Endothelial cell of umbilical vein (primary cell): Measurements from ENCODE around the gene CAPS. TPM values are rescaled to one million over a fixed set of nuclear protein-coding genes. Genes with fewer than 3 reads are reported as not detected.

Experiments used
- BruUV-seq: library from RNA; stranded (reverse); fragments of 400-500 nt; replicated peaks from 2 replicates; lab custom pipeline; 2021; lab: Mats Ljungman, UMichigan
- CTCF ChIA-PET: fragments of 300-600, 350-600 bp; sonication (Branson Sonifier 250); formaldehyde crosslinking; loops from one replicate; lab custom pipeline; 2021; ENCODE audit warnings: antibody characterized with exemption, inconsistent platforms; lab: Charles Lee
- POLR2A ChIA-PET: fragments of 300-600, 350-600 bp; sonication (Branson Sonifier 250); formaldehyde crosslinking; loops from one replicate; lab custom pipeline; 2021; ENCODE audit warnings: antibody characterized with exemption, inconsistent platforms; lab: Charles Lee
- DNase-seq: peaks from one replicate; pipeline ENCODE4 v3.0.0-alpha.2; 2011; ENCODE audit warnings: low read depth, low spot score
- FAIRE-seq: peaks from 2 replicates; lab custom pipeline; 2011; peaks lifted over from hg19 to GRCh38; lab: Jason Lieb, UNC
- H2AFZ ChIP-seq: 2 replicates; pipeline ENCODE4 v1.6.0; 2012; ENCODE audit warnings: low read depth, low read length, control low read depth, inconsistent platforms
- H3K27ac ChIP-seq: 2 replicates; pipeline ENCODE4 v1.5.1; 2011; ENCODE audit warnings: low read depth, mild to moderate bottlenecking, control low read depth, low read length, moderate library complexity; ENCODE audit not compliant: insufficient read depth
- H3K27me3 ChIP-seq, 2 experiments: 2 replicates each; pipeline versions ENCODE4 v1.6.0 to v1.6.1; 2011; ENCODE audit warnings: low read length in 2 of 2, mixed read lengths in 1 of 2; ENCODE audit not compliant: control insufficient read depth in 2 of 2, insufficient read depth in 2 of 2
- H3K36me3 ChIP-seq, 2 experiments: 2 replicates in 1 of 2; 3 replicates in 1 of 2; pipeline ENCODE4 v1.5.1; 2011; ENCODE audit warnings: low read length in 2 of 2, mild to moderate bottlenecking in 1 of 2, moderate library complexity in 1 of 2; ENCODE audit not compliant: control insufficient read depth in 2 of 2, insufficient read depth in 2 of 2; ENCODE audit errors: extremely low read depth in 1 of 2
- H3K4me1 ChIP-seq: 3 replicates; pipeline ENCODE4 v1.5.1; 2011; ENCODE audit warnings: mild to moderate bottlenecking, low read length; ENCODE audit not compliant: control insufficient read depth, insufficient read depth; ENCODE audit errors: extremely low read depth
- H3K4me2 ChIP-seq: 2 replicates; pipeline ENCODE4 v1.6.1; 2011; ENCODE audit warnings: low read length, control low read depth, mixed read lengths; ENCODE audit not compliant: insufficient read depth
- H3K4me3 ChIP-seq, 3 experiments: fragments of 200-600 bp in 1 of 3; sonication (generic), shearing (Covaris generic) in 1 of 3; replicated peaks in 1 of 3; 2 replicates each; pipeline ENCODE4 v1.5.1; 2011 to 2016; ENCODE audit warnings: control low read depth in 3 of 3, low read length in 3 of 3, mild to moderate bottlenecking in 2 of 3, inconsistent platforms in 1 of 3, low read depth in 1 of 3, moderate library complexity in 1 of 3; ENCODE audit not compliant: insufficient read depth in 1 of 3
- H3K79me2 ChIP-seq: 2 replicates; pipeline ENCODE4 v1.6.0; 2012; ENCODE audit warnings: low read length, inconsistent platforms; ENCODE audit not compliant: control insufficient read depth, insufficient read depth
- H3K9ac ChIP-seq: replicated peaks from 2 replicates; pipeline ENCODE3; 2011; ENCODE audit warnings: low read length, control low read depth; ENCODE audit not compliant: insufficient read depth; ENCODE audit errors: extremely low read depth
- H3K9me1 ChIP-seq: replicated peaks from 3 replicates; pipeline ENCODE4 v1.6.0; 2011; ENCODE audit warnings: mild to moderate bottlenecking, low read length; ENCODE audit not compliant: control insufficient read depth, insufficient read depth; ENCODE audit errors: extremely low read depth
- H3K9me3 ChIP-seq: replicated peaks from 2 replicates; pipeline ENCODE4 v1.5.1; 2012; ENCODE audit warnings: low read length, inconsistent platforms; ENCODE audit not compliant: control insufficient read depth, insufficient read depth
- H4K20me1 ChIP-seq: replicated peaks from 2 replicates; pipeline ENCODE3; 2011; ENCODE audit warnings: mild to moderate bottlenecking, low read length; ENCODE audit not compliant: control insufficient read depth, insufficient read depth; ENCODE audit errors: extremely low read depth
- CTCF ChIP-seq, 2 donors: IDR thresholded peaks; 1 replicate in 1 of 2; 2 replicates in 1 of 2; pipeline ENCODE4 v1.5.1; 2011; ENCODE audit warnings: low read length in 2 of 2, mild to moderate bottlenecking in 2 of 2, moderate library complexity in 2 of 2, control low read depth in 1 of 2, inconsistent platforms in 1 of 2, low read depth in 1 of 2; ENCODE audit not compliant: insufficient read depth in 1 of 2; ENCODE audit errors: extremely low read depth in 1 of 2
- EZH2 ChIP-seq: IDR thresholded peaks from 2 replicates; pipeline ENCODE4 v1.6.1; 2012; ENCODE audit warnings: borderline replicate concordance, low read depth, mild to moderate bottlenecking, moderate library complexity, low read length, inconsistent platforms; ENCODE audit not compliant: severe bottlenecking
- FOS ChIP-seq: IDR thresholded peaks from 2 replicates; pipeline ENCODE4 v1.6.1; 2011; ENCODE audit warnings: mild to moderate bottlenecking, low read length, moderate library complexity, borderline replicate concordance; ENCODE audit not compliant: insufficient read depth
- GATA2 ChIP-seq: IDR thresholded peaks from 2 replicates; pipeline ENCODE4 v1.7.0; 2011; ENCODE audit warnings: low read depth, mild to moderate bottlenecking, moderate library complexity, mixed read lengths, low read length; ENCODE audit not compliant: insufficient read length, insufficient read depth
- JUN ChIP-seq: IDR thresholded peaks from 2 replicates; pipeline ENCODE4 v1.6.1; 2011; ENCODE audit warnings: borderline replicate concordance, low read depth; ENCODE audit not compliant: insufficient read length, insufficient read depth
- MAX ChIP-seq: IDR thresholded peaks from 2 replicates; pipeline ENCODE4 v1.6.1; 2011; ENCODE audit not compliant: insufficient read depth, insufficient read length
- MYC ChIP-seq: IDR thresholded peaks from one replicate; pipeline ENCODE4 v1.6.1; 2011; ENCODE audit warnings: mild to moderate bottlenecking, low read depth, low read length
- POLR2A ChIP-seq: IDR thresholded peaks from 2 replicates; pipeline ENCODE4 v1.6.1; 2012; ENCODE audit warnings: low read depth, mild to moderate bottlenecking, control low read depth, low read length
- POLR2AphosphoS5 ChIP-seq: IDR thresholded peaks from 2 replicates; pipeline ENCODE4 v1.6.1; 2012; ENCODE audit warnings: low read depth, mild to moderate bottlenecking, control low read depth, low read length, moderate library complexity; ENCODE audit not compliant: insufficient read depth
- dilution Hi-C: fragments of 300-500 bp; cut with MboI; formaldehyde crosslinking; loops from one replicate; pipeline ENCODE4 v1.15.0; 2019; ENCODE audit warnings: low sequenced_read_pairs; ENCODE audit not compliant: extremely low pct_ligation_motif_present
- intact Hi-C: fragments of 100-400 bp; cut with micrococcal nuclease; formaldehyde crosslinking; loops from one replicate; pipeline ENCODE4 v1.10.0; 2022
- polyA plus RNA-seq, 4 experiments: library from polyadenylated mRNA; depleted of rRNA in 3 of 4; stranded (reverse) in 3 of 4; unstranded in 1 of 4; fragments of >200 nt; gene quantifications; 2 replicates each; pipeline versions ENCODE4 v1.2.1 to v1.2.3, GENCODE V29; 2011 to 2012; ENCODE audit warnings: missing spikeins in 1 of 4
- total RNA-seq: library from RNA; stranded (reverse); gene quantifications from 2 replicates; pipeline ENCODE4 v1.2.3, GENCODE V29; 2021

CAPS gene
- total and polyA plus RNA-seq, 2 donors (not counting 3 experiments of a cell fraction or from before 2014, with no cell fraction given), result 6.9 to 8.9 TPM

GRCh38 chr19:5922161-5922545 is 8.1 kb downstream of the CAPS start:
- Histone ChIP-seq H3K27me3 (no peaks in the 10 kb centered on the region), H3K4me2 (no peak overlapping the region), H3K9ac (no peak overlapping the region), H3K27ac (no peak overlapping the region), H3K9me1 (no peaks in the 10 kb centered on the region), H4K20me1 (no peaks in the 10 kb centered on the region), H3K79me2 (no peaks in the 10 kb centered on the region), H3K4me1 (no peaks in the 10 kb centered on the region), H3K9me3 (no peaks in the 10 kb centered on the region), H3K36me3 (peaks cover 7 to 51% of the 10 kb centered on the region in 2 experiments), H3K4me3 (no peak overlapping the region), H2AFZ (no peak overlapping the region)
- no peak for FAIRE-seq
- TF ChIP-seq POLR2A (no peak), FOS (no peak), MYC (no peak), POLR2AphosphoS5 (no peak), JUN (no peak), MAX (no peak), GATA2 (no peak), EZH2 (no peak), CTCF (IDR thresholded peaks at IDR 0.05; ENCODE audit: extremely low read depth in 1 of 2, insufficient read depth in 1 of 2, low read depth in 1 of 2, low read length in 2 of 2) (no peak)
- dilution Hi-C loops, result no loop called here
- no peak for DNase-seq
- BruUV-seq, result no TSS peak
- intact Hi-C loops, result no loop called here
- POLR2A ChIA-PET, result no interaction called here
- CTCF ChIA-PET, result interaction anchor here (2.7 kb wide), 1 partner anchor 100 kb away, joined by 7 read pairs; no protein-coding TSS in a partner anchor
